Right lobe of liver (tissue), 6 donors: Measurements from ENCODE around the gene FLT3. TPM values are rescaled to one million over a fixed set of nuclear protein-coding genes. Genes with fewer than 3 reads are reported as not detected.

Experiments
- ATAC-seq, 4 donors: fragments of 200-7000 bp; cut with Tn5 transposase; one replicate each; pipeline ENCODE4 v1.9.1; 2020; ENCODE audit warnings: mild to moderate bottlenecking in 4 of 4, moderate library complexity in 4 of 4
- DNase-seq, 3 donors: peaks; one replicate each; pipeline ENCODE4 v3.0.0-alpha.2; 2020
- H3K27ac ChIP-seq, 3 donors: fragments of 200-600 bp; one replicate each; pipeline ENCODE4 v1.8.0; 2022
- H3K27me3 ChIP-seq, 2 donors: fragments of 200-600 bp; one replicate each; pipeline ENCODE4 v1.8.0; 2022
- H3K36me3 ChIP-seq, 4 donors: fragments of 200-600 bp; sonication (generic) in 1 of 4; one replicate each; pipeline versions ENCODE4 v1.5.1 to v1.8.0; 2017 to 2022; ENCODE audit warnings: control low read depth in 1 of 4
- H3K4me1 ChIP-seq, 4 donors: fragments of 200-600 bp; sonication (generic) in 1 of 4; one replicate each; pipeline versions ENCODE4 v1.5.1 to v1.8.0; 2017 to 2022; ENCODE audit warnings: control low read depth in 1 of 4
- H3K4me3 ChIP-seq, 3 donors: fragments of 200-600 bp; one replicate each; pipeline ENCODE4 v1.8.0; 2022
- H3K9me3 ChIP-seq, 4 donors: fragments of 200-600 bp; sonication (generic) in 1 of 4; one replicate each; pipeline versions ENCODE4 v1.5.1 to v1.8.0; 2017 to 2022; ENCODE audit warnings: control low read depth in 1 of 4
- POLR2A ChIP-seq: fragments of 450-650 bp; IDR thresholded peaks from one replicate; pipeline ENCODE4 v1.6.1; 2017; ENCODE audit warnings: antibody characterized with exemption, mild to moderate bottlenecking
- WGBS: methylation state at CpG from one replicate; pipeline ENCODE4 v1.1.6; 2018; ENCODE audit warnings: low coverage, low lambda C conversion rate; ENCODE audit not compliant: insufficient coverage; ENCODE audit errors: missing lambda C conversion rate; 5-methylcytosine and 5-hydroxymethylcytosine counted together
- intact Hi-C, 2 donors: fragments of 100-400 bp; cut with DNase I; formaldehyde crosslinking; loops; one replicate each; pipeline versions ENCODE4 v1.11.2 to v1.14.1; 2022
- total RNA-seq, 6 experiments: library from RNA; depleted of rRNA in 2 of 6; stranded (reverse); fragments of >200 nt in 2 of 6; fragmentation: NEBNext Ultra II Directional in 3 of 6; extraction: Animal tissue kit (Norgen Biotek cat#: 25700) in 3 of 6; gene quantifications; one replicate each; pipeline versions ENCODE4 v1.1.0 to v1.2.4, GENCODE V29; 2016 to 2023
- TF ChIP-seq, protein P1 (sequence below), 4 donors: fragments of 200-600 bp in 3 of 4; fragments of 450-650 bp in 1 of 4; IDR thresholded peaks; one replicate each; pipeline versions ENCODE4 v1.5.1 to v1.8.0; 2016 to 2022; ENCODE audit warnings: antibody characterized with exemption in 4 of 4, mild to moderate bottlenecking in 2 of 4
- donor health status: DM: no; HTN: yes; CAD: no.
- donor health status: DM: no; HTN: no; CAD: no.
- donor health status: DM: no; HTN: no; CAD: no.
- donor health status: DM: no; HTN: yes; CAD: no.
- donor health status: DM: no; HTN: yes; CAD: no.

The FLT3 gene
- total RNA-seq, 6 experiments from 2014 or later = 0.04 to 0.74 (median 0.24) TPM

DNA sequence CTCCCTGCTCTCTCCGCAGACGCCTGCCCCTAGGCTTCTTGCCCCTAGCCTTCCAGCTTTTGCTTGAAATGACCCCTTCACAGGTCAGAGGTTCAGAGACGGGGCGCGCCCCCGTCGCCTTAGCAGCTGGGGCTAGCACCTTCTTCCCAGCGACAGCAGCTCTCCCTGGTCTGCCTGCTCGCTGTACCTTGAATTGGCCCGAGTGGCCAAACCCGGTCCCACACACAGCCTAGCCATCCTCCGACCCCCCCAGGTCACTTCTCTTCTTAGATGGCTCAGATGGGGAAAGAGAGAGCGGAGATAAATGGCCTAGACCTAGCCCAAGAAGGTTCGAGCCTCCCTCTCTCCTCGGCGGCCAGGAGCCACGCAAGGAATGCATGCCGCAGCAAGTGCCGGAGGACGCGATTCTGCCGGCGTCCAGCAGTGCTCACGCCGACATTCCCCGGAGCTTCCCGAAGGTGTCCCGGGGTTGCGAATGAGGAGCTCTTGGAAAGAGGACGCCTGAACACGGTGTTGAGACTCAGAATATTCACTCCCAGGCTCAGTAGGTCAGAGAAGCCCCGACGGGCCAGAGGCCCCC lies 132.6 kb downstream of the FLT3 start:
- no peak for DNase-seq
- no peaks in the 10 kb centered on the region for H3K9me3 ChIP-seq
- H3K36me3 ChIP-seq = no peaks in the 10 kb centered on the region
- ATAC-seq = no peak
- peaks cover 5 to 22% of the 10 kb centered on the region in 2 donors for H3K27me3 ChIP-seq
- no peak overlapping the region for H3K27ac ChIP-seq
- peaks cover 0 to 11% (median 0%) of the 10 kb centered on the region in 4 donors for H3K4me1 ChIP-seq
- TF ChIP-seq POLR2A = no peak
- TF ChIP-seq, protein P1, sequence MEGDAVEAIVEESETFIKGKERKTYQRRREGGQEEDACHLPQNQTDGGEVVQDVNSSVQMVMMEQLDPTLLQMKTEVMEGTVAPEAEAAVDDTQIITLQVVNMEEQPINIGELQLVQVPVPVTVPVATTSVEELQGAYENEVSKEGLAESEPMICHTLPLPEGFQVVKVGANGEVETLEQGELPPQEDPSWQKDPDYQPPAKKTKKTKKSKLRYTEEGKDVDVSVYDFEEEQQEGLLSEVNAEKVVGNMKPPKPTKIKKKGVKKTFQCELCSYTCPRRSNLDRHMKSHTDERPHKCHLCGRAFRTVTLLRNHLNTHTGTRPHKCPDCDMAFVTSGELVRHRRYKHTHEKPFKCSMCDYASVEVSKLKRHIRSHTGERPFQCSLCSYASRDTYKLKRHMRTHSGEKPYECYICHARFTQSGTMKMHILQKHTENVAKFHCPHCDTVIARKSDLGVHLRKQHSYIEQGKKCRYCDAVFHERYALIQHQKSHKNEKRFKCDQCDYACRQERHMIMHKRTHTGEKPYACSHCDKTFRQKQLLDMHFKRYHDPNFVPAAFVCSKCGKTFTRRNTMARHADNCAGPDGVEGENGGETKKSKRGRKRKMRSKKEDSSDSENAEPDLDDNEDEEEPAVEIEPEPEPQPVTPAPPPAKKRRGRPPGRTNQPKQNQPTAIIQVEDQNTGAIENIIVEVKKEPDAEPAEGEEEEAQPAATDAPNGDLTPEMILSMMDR (IDR thresholded peaks at IDR 0.05) = no peak
- H3K4me3 ChIP-seq = no peak overlapping the region
- intact Hi-C loops = loop anchor here in 1 of 2 donors (10.0 kb wide), 2 partner anchors 143 to 603 kb away; no protein-coding TSS in a partner anchor
- WGBS = 5% methylated on average over 16 of the region's 33 CpGs

DNA sequence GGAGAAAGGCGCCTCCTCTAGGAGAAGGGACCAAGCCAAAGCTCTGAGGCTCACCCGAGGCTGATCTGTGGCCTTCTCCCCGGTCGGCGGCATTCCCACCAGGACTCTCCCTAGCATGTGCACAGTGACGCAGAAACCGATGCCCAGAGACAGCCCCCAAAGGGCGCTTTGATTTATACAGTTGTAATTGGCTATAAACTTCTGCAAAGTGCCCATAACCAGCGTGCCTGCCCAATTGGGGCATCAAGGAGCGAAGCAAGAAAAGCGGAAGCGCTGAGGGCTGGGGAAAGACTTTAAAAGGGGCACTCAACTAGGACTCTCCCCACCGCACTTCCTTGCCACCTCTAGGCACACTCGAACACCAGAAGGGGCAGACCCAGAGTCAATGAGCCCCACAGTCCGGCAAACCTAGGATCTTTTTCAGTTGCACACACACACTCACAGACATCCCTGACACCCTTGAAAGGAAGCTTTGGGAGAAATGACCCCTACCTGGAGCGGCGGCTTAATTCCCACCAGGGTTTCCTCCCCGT lies 133.1 kb downstream of the FLT3 start:
- 23% methylated on average over 11 of the region's 18 CpGs for WGBS
- ATAC-seq (no peak), DNase-seq (no peak)
- no peaks in the 10 kb centered on the region for H3K36me3 ChIP-seq
- intact Hi-C loops = loop anchor here in 1 of 2 donors (10.0 kb wide), 2 partner anchors 142 to 602 kb away; no protein-coding TSS in a partner anchor
- TF ChIP-seq, protein P1 (IDR thresholded peaks at IDR 0.05) = no peak
- no peak for TF ChIP-seq POLR2A
- no peak overlapping the region for H3K4me3 ChIP-seq
- H3K4me1 ChIP-seq = peaks cover 0 to 11% (median 0%) of the 10 kb centered on the region in 4 donors
- H3K9me3 ChIP-seq = no peaks in the 10 kb centered on the region
- H3K27ac ChIP-seq = no peak overlapping the region
- H3K27me3 ChIP-seq = peaks cover 5 to 22% of the 10 kb centered on the region in 2 donors

DNA sequence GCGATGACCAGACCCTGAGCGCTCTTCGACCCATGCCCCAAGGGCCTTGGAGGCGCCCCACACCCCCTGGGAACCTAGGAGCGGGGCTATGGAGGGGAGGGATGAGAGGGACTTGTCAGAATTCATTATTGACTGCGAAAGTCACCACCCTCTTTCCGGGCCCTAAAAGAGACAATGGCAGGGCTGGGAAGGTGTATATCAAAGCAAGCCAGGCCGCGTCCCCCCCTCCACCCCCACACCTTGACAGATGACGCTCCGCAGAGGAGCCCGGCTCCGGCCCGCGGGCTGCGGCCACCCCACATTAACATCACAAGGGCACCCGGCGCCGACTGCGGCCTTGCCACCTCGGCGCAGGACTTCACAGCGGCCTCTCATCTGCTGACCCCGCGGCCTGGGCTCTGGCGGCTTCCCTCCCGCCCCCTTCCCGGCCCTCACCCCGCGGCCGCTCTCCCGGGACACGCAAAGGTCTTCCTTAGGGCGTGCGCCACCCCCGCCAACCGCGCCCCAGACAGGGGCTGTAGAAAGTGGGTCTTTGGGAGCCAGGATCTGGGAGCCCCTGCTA lies 133.7 kb downstream of the FLT3 start:
- Histone ChIP-seq H3K36me3 (no peaks in the 10 kb centered on the region), H3K9me3 (no peaks in the 10 kb centered on the region), H3K4me3 (no peak overlapping the region), H3K27ac (no peak overlapping the region), H3K4me1 (peaks cover 0 to 11% (median 0%) of the 10 kb centered on the region in 4 donors), H3K27me3 (peaks cover 5 to 22% of the 10 kb centered on the region in 2 donors)
- intact Hi-C loops = loop anchor here in 1 of 2 donors (10.0 kb wide), 2 partner anchors 142 to 602 kb away; no protein-coding TSS in a partner anchor
- DNase-seq (no peak), ATAC-seq (no peak)
- WGBS = 2% methylated on average over 9 of the region's 38 CpGs
- no peak for TF ChIP-seq POLR2A
- TF ChIP-seq, protein P1 (IDR thresholded peaks at IDR 0.05) = no peak

DNA sequence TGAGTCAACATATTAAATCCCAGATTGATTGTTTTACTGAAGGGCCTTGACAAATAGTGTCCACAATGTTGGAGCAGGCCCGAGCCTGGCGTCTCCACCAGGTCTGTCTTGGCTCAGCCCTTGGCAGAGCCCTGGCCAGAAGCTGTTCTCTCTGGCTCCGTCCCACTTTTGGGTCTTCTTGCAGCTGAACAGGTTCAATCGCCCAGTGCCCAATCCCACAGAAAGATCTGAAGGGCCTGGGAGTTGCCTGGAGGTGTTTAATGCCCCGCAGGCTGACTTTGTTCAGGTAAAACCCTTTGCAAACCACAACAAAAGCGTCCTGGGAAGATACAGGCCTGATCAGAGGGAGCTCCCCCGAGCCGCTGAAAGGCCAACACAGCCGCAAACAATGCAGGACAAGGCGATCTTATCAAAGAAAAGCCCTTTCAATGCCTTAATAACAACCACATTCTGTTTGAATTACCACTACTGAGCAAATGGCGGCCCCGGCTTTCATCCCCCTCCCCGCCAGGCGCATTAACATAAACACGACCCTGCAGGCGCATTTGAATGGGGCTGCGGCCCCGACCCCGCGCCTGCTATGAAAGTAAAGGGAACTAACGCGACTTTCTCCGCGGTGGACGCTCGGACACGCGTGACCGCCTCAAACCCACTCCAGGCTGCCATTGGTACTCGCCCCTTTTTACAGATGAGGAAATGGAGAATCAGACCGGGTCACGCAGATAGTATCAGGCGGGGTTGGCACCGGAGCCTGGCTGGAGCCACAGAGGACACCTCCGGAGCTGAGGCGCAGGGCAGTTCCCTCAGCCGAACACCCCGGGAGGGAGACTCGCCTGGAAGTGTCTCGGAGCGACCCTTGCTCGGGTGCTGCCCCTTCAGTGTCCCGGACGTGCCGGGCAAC lies 134.4 kb downstream of the FLT3 start:
- H3K27me3 ChIP-seq = peaks cover 5 to 22% of the 10 kb centered on the region in 2 donors
- no peak overlapping the region for H3K27ac ChIP-seq
- 37% methylated on average over 35 of the region's 45 CpGs for WGBS
- no peak for TF ChIP-seq POLR2A
- TF ChIP-seq, protein P1 (IDR thresholded peaks at IDR 0.05) = no peak
- intact Hi-C loops = loop anchor here in 1 of 2 donors (10.0 kb wide), 2 partner anchors 141 to 601 kb away; no protein-coding TSS in a partner anchor
- no peaks in the 10 kb centered on the region for H3K9me3 ChIP-seq
- H3K36me3 ChIP-seq = no peaks in the 10 kb centered on the region
- ATAC-seq (no peak), DNase-seq (no peak)
- peaks cover 0 to 11% (median 0%) of the 10 kb centered on the region in 4 donors for H3K4me1 ChIP-seq
- H3K4me3 ChIP-seq = no peak overlapping the region
